Measurements from ENCODE around the gene NMRK1. TPM values are rescaled to one million over a fixed set of nuclear protein-coding genes. Genes with fewer than 3 reads are reported as not detected.

NMRK1 gene
- total and polyA plus RNA-seq, 2 of the 13 experiments (the other 11 are each of a cell fraction or from before 2014, with no cell fraction given): 9.1 to 12.9 TPM

- TF ChIP-seq MYC (CRISPR knock-in tag; IDR thresholded peaks at IDR 0.05; ENCODE audit: borderline replicate concordance): no peak
- no peak for TF ChIP-seq RXRA (CRISPR knock-in tag; IDR thresholded peaks at IDR 0.05)
- TF ChIP-seq ATF4 (CRISPR knock-in tag; IDR thresholded peaks at IDR 0.05): no peak
- no peak; the same call in 1 of the 2 replicates for TF ChIP-seq ZNF746 (CRISPR knock-in tag; IDR thresholded peaks at IDR 0.05)
- no peak for TF ChIP-seq ZBTB7B (CRISPR knock-in tag; IDR thresholded peaks at IDR 0.05)
- no peak for TF ChIP-seq SETDB1 (CRISPR knock-in tag; IDR thresholded peaks at IDR 0.05; ENCODE audit: borderline replicate concordance)
- no peak for TF ChIP-seq ZNF724P (CRISPR knock-in tag; IDR thresholded peaks at IDR 0.05; ENCODE audit: borderline replicate concordance)
- TF ChIP-seq ZSCAN22 (CRISPR knock-in tag; IDR thresholded peaks at IDR 0.05): no peak
- TF ChIP-seq MIER2 (CRISPR knock-in tag; IDR thresholded peaks at IDR 0.05): no peak
- TF ChIP-seq ISX (CRISPR knock-in tag; conservative IDR thresholded peaks at IDR 0.05): no peak
- TF ChIP-seq CTCF (CRISPR knock-in tag; IDR thresholded peaks at IDR 0.05): no peak
- TF ChIP-seq GMEB1 (CRISPR knock-in tag; IDR thresholded peaks at IDR 0.05; ENCODE audit: borderline replicate concordance): no peak
- no peak for TF ChIP-seq PAWR (CRISPR knock-in tag; IDR thresholded peaks at IDR 0.05; ENCODE audit: borderline replicate concordance)
- TF ChIP-seq ATAD3A (CRISPR knock-in tag; IDR thresholded peaks at IDR 0.05): no peak
- TF ChIP-seq TBX2 (CRISPR knock-in tag; IDR thresholded peaks at IDR 0.05; ENCODE audit: borderline replicate concordance): no peak
- TF ChIP-seq ZNF292 (CRISPR knock-in tag; IDR thresholded peaks at IDR 0.05; ENCODE audit: borderline replicate concordance, low read depth): peak; percentile 70
- no peak for TF ChIP-seq SMAD3 (CRISPR knock-in tag; IDR thresholded peaks at IDR 0.05)
- TF ChIP-seq DZIP1 (CRISPR knock-in tag; IDR thresholded peaks at IDR 0.05): no peak
- TF ChIP-seq ADNP (CRISPR knock-in tag; IDR thresholded peaks at IDR 0.05): peak; percentile 91
- TF ChIP-seq SKIL (CRISPR knock-in tag; IDR thresholded peaks at IDR 0.05; ENCODE audit: borderline replicate concordance): no peak
- no peak for TF ChIP-seq RBM22 (optimal IDR thresholded peaks at IDR 0.05; ENCODE audit: low read length)
Measured at GRCh38 chr9:75086541-75087288, 1.2 kb downstream of the NMRK1 start (continued).

Data from HepG2 (cell line).